Measurements from ENCODE around the gene HSD17B1. TPM values are rescaled to one million over a fixed set of nuclear protein-coding genes. Genes with fewer than 3 reads are reported as not detected.
A peak's percentile ranks its signal among the peaks of the same experiment; 100 is the strongest.

Gene HSD17B1
- total and polyA plus RNA-seq, 2 of the 13 experiments (the other 11 are each of a cell fraction or from before 2014, with no cell fraction given): 0.54 to 0.93 TPM

DNA sequence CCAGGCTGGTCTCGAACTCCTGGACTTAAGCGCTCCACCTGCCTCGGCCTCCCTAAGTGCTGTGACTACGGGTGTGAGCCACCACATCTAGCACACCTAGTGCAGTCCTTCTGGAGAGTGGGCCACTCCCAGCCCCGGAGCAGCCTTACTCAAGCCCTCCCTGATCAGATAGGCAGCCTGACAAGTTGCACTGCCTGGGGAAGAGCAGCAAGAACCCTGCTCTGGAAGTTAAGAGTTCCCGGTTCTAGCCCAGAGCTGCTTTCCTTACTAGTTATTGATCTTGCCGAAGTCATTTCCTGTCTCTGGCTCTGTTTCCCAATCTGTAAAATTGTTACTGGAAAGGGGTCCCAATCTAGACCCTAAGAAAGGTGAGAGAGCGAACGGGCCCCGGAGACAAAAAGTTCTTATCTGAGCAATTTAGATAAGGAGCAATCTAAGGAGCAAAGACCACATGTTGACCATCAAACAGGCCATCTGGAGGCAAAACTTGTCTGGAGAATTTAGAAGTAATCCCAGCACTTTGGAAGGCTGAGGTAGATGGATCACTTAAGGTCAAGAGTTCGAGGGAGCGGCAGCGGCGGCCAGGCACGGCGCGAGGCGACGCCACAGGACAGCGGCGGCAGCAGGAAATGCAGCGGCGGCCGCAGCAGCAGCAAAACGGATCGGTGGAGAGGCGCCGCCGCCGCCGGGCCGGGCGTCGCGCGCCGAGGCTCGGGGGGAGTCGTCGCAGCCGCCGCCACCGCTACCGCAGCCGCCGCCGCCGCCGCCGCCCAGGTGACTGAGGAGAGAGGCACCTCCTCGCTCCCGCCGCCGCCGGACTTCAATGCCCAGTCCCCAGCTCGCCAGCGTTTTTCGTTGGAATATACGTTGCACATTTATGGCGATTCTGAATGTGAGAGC lies 21.0 kb upstream of the HSD17B1 start (continued):
- TF ChIP-seq FOXP1 (IDR thresholded peaks at IDR 0.05): no peak
- no peak; the same call in 1 of the 2 replicates for TF ChIP-seq FOXP1 (CRISPR knock-in tag; IDR thresholded peaks at IDR 0.05)
- TF ChIP-seq SIN3A (IDR thresholded peaks at IDR 0.05; ENCODE audit: borderline replicate concordance, low read depth, low read length): no peak
- TF ChIP-seq PTBP1 (IDR thresholded peaks at IDR 0.05; ENCODE audit: low read depth, low read length, poor library complexity, severe bottlenecking): no peak
- no peak; the same call in 1 of the 2 replicates for TF ChIP-seq TOPORS (CRISPR knock-in tag; IDR thresholded peaks at IDR 0.05)
- TF ChIP-seq TBP (CRISPR knock-in tag; IDR thresholded peaks at IDR 0.05): no peak
- TF ChIP-seq, protein P1, sequence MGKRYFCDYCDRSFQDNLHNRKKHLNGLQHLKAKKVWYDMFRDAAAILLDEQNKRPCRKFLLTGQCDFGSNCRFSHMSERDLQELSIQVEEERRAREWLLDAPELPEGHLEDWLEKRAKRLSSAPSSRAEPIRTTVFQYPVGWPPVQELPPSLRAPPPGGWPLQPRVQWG (CRISPR knock-in tag; IDR thresholded peaks at IDR 0.05; ENCODE audit: borderline replicate concordance, low read depth): no peak
- TF ChIP-seq ZNF143 (CRISPR knock-in tag; IDR thresholded peaks at IDR 0.05): no peak
- no peak for TF ChIP-seq ZNF605 (CRISPR knock-in tag; IDR thresholded peaks at IDR 0.05)
- TF ChIP-seq ZNF33A (CRISPR knock-in tag; IDR thresholded peaks at IDR 0.05; ENCODE audit: borderline replicate concordance): no peak
- no peak for TF ChIP-seq ZNF530 (CRISPR knock-in tag; IDR thresholded peaks at IDR 0.05; ENCODE audit: low read depth)
- TF ChIP-seq, protein P2, sequence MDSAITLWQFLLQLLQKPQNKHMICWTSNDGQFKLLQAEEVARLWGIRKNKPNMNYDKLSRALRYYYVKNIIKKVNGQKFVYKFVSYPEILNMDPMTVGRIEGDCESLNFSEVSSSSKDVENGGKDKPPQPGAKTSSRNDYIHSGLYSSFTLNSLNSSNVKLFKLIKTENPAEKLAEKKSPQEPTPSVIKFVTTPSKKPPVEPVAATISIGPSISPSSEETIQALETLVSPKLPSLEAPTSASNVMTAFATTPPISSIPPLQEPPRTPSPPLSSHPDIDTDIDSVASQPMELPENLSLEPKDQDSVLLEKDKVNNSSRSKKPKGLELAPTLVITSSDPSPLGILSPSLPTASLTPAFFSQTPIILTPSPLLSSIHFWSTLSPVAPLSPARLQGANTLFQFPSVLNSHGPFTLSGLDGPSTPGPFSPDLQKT (CRISPR knock-in tag; IDR thresholded peaks at IDR 0.05; ENCODE audit: borderline replicate concordance): no peak
- no peak for TF ChIP-seq ZNF615 (CRISPR knock-in tag; IDR thresholded peaks at IDR 0.05; ENCODE audit: borderline replicate concordance)
- TF ChIP-seq NR2F2 (IDR thresholded peaks at IDR 0.05; ENCODE audit: borderline replicate concordance, low read depth): peak; percentile 47; the same call in 1 of the 2 replicates
- 0 out of 2 replicates have a peak, but pooled peaks have one; percentile 48 for TF ChIP-seq ZNF629 (CRISPR knock-in tag; conservative IDR thresholded peaks at IDR 0.05)
- TF ChIP-seq RXRB (CRISPR knock-in tag; IDR thresholded peaks at IDR 0.05; ENCODE audit: borderline replicate concordance): peak; percentile 69
- TF ChIP-seq, protein P3, sequence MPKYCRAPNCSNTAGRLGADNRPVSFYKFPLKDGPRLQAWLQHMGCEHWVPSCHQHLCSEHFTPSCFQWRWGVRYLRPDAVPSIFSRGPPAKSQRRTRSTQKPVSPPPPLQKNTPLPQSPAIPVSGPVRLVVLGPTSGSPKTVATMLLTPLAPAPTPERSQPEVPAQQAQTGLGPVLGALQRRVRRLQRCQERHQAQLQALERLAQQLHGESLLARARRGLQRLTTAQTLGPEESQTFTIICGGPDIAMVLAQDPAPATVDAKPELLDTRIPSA (CRISPR knock-in tag; IDR thresholded peaks at IDR 0.05; ENCODE audit: borderline replicate concordance): no peak
- TF ChIP-seq, protein P4, sequence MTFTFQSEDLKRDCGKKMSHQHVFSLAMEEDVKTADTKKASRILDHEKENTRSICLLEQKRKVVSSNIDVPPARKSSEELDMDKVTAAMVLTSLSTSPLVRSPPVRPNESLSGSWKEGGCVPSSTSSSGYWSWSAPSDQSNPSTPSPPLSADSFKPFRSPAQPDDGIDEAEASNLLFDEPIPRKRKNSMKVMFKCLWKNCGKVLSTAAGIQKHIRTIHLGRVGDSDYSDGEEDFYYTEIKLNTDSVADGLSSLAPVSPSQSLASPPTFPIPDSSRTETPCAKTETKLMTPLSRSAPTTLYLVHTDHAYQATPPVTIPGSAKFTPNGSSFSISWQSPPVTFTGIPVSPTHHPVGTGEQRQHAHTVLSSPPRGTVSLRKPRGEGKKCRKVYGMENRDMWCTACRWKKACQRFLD (CRISPR knock-in tag; IDR thresholded peaks at IDR 0.05; ENCODE audit: borderline replicate concordance): no peak
- TF ChIP-seq CREB1 (IDR thresholded peaks at IDR 0.05): no peak
- no peak for TF ChIP-seq CREB1 (CRISPR knock-in tag; IDR thresholded peaks at IDR 0.05)
- TF ChIP-seq EHMT2 (IDR thresholded peaks at IDR 0.05; ENCODE audit: borderline replicate concordance, low read depth, low read length): no peak
- TF ChIP-seq, protein P5, sequence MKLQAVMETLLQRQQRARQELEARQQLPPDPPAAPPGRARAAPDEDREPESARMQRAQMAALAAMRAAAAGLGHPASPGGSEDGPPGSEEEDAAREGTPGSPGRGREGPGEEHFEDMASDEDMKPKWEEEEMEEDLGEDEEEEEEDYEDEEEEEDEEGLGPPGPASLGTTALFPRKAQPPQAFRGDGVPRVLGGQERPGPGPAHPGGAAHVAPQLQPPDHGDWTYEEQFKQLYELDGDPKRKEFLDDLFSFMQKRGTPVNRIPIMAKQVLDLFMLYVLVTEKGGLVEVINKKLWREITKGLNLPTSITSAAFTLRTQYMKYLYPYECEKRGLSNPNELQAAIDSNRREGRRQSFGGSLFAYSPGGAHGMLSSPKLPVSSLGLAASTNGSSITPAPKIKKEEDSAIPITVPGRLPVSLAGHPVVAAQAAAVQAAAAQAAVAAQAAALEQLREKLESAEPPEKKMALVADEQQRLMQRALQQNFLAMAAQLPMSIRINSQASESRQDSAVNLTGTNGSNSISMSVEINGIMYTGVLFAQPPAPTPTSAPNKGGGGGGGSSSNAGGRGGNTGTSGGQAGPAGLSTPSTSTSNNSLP (IDR thresholded peaks at IDR 0.05; ENCODE audit: low read depth, low read length): no peak
- peak; percentile 50; the same call in 1 of the 2 replicates for TF ChIP-seq ELF3 (CRISPR knock-in tag; IDR thresholded peaks at IDR 0.05)
